HepG2 (cell line): ENCODE results near the gene MAFF. TPM values are rescaled to one million over a fixed set of nuclear protein-coding genes. Genes with fewer than 3 reads are reported as not detected.
A peak's percentile ranks its signal among the peaks of the same experiment; 100 is the strongest.

ENCODE experiments used
- ATAC-seq: fragments of 200-7000 bp; cut with Tn5 transposase; 3 replicates; pipeline ENCODE4 v1.9.1; 2020; ENCODE audit warnings: mild to moderate bottlenecking, moderate library complexity
- Bru-seq: library from RNA; stranded (reverse); fragments of 400-500 nt; gene quantifications from one replicate; lab custom pipeline; 2021; lab: Mats Ljungman, UMichigan
- BruChase-seq, 2 experiments: library from RNA; stranded (reverse); fragments of 400-500 nt; gene quantifications; one replicate each; lab custom pipeline; 2021; lab: Mats Ljungman, UMichigan
- BruUV-seq: library from RNA; stranded (reverse); fragments of 400-500 nt; replicated peaks from 2 replicates; lab custom pipeline; 2021; lab: Mats Ljungman, UMichigan
- CTCF ChIA-PET: fragments of 300-600 bp; formaldehyde crosslinking; extraction: SDS; loops from one replicate; lab custom pipeline; 2021; ENCODE audit warnings: low total read pairs, inconsistent platforms, low intra/inter-chr PET ratio; lab: Yijun Ruan, JAX
- POLR2A ChIA-PET: fragments of 350-600 bp; sonication (Branson Sonifier 250); formaldehyde crosslinking; loops from one replicate; lab custom pipeline; 2020; ENCODE audit warnings: antibody characterized with exemption, inconsistent platforms; lab: Yijun Ruan, JAX
- DNase-seq: peaks from one replicate; pipeline ENCODE4 v3.0.0-alpha.2; 2015; ENCODE audit warnings: low spot score
- FAIRE-seq: peaks from 3 replicates; lab custom pipeline; 2011; peaks lifted over from hg19 to GRCh38; lab: Jason Lieb, UNC
- H2AFZ ChIP-seq: one replicate; pipeline ENCODE4 v1.6.1; 2011; ENCODE audit warnings: low read length, inconsistent platforms
- H3K27ac ChIP-seq: fragments of 300-600 bp; 3 replicates; pipeline ENCODE4 v1.8.0; 2011; ENCODE audit warnings: mixed run types, mild to moderate bottlenecking, mixed read lengths, low read length, inconsistent platforms; ENCODE audit not compliant: insufficient read depth; ENCODE audit errors: extremely low read length
- H3K27me3 ChIP-seq, 2 experiments: fragments of 200-600 bp in 1 of 2; 2 replicates in 1 of 2; 3 replicates in 1 of 2; pipeline versions ENCODE4 v1.6.0 to v1.8.0; 2011; ENCODE audit warnings: low read length in 2 of 2, mild to moderate bottlenecking in 2 of 2, moderate library complexity in 2 of 2, inconsistent platforms in 1 of 2; ENCODE audit not compliant: insufficient read depth in 2 of 2, control insufficient read depth in 1 of 2
- H3K36me3 ChIP-seq, 2 experiments: fragments of 200-600 bp in 1 of 2; replicated peaks in 1 of 2; 2 replicates in 1 of 2; 3 replicates in 1 of 2; pipeline versions ENCODE4 v1.5.1 to v1.8.0; 2011; ENCODE audit warnings: low read length in 2 of 2, inconsistent platforms in 1 of 2; ENCODE audit not compliant: insufficient read depth in 2 of 2, control insufficient read depth in 1 of 2
- H3K4me1 ChIP-seq: 2 replicates; pipeline ENCODE4 v1.5.1; 2012; ENCODE audit warnings: low read length, inconsistent platforms; ENCODE audit not compliant: insufficient read depth
- H3K4me2 ChIP-seq: 2 replicates; pipeline ENCODE4 v1.6.0; 2011; ENCODE audit warnings: low read depth, low read length, inconsistent platforms
- H3K4me3 ChIP-seq, 3 experiments: fragments of 200-600 bp in 1 of 3; sonication (generic), shearing (Covaris generic) in 1 of 3; replicated peaks in 1 of 3; 2 replicates each; pipeline ENCODE4 v1.5.1; 2011 to 2016; ENCODE audit warnings: low read length in 3 of 3, inconsistent platforms in 2 of 3, low read depth in 2 of 3, mild to moderate bottlenecking in 2 of 3, control low read depth in 1 of 3, mixed read lengths in 1 of 3; ENCODE audit not compliant: insufficient read depth in 1 of 3
- H3K79me2 ChIP-seq: one replicate; pipeline ENCODE4 v1.6.1; 2011; ENCODE audit warnings: low read length, inconsistent platforms; ENCODE audit not compliant: insufficient read depth
- H3K9ac ChIP-seq: 2 replicates; pipeline ENCODE4 v1.6.0; 2011; ENCODE audit warnings: mild to moderate bottlenecking, low read depth, low read length, inconsistent platforms; ENCODE audit not compliant: insufficient read depth
- H3K9me3 ChIP-seq: 2 replicates; pipeline ENCODE4 v1.5.1; 2012; ENCODE audit warnings: mild to moderate bottlenecking, low read length
- H4K20me1 ChIP-seq: 2 replicates; pipeline ENCODE4 v1.6.0; 2011; ENCODE audit warnings: inconsistent platforms, mild to moderate bottlenecking, low read length, moderate library complexity; ENCODE audit not compliant: insufficient read depth
- ELF1 ChIP-seq: sonication (generic); formaldehyde crosslinking; IDR thresholded peaks from 2 replicates; pipeline ENCODE4 v1.4.0; 2020; ENCODE audit warnings: missing genetic modification reagents
- HDAC2 ChIP-seq: sonication (generic); formaldehyde crosslinking; IDR thresholded peaks from 2 replicates; pipeline ENCODE4 v1.4.0; 2020; ENCODE audit warnings: missing genetic modification reagents
- IKZF1 ChIP-seq: fragments of 450-650 bp; IDR thresholded peaks from 2 replicates; pipeline ENCODE4 v1.7.1; 2016
- MAZ ChIP-seq, 2 experiments: sonication (generic) in 1 of 2; formaldehyde crosslinking in 1 of 2; IDR thresholded peaks; 2 replicates each; pipeline versions ENCODE4 v1.5.0 to v1.6.1; 2012 to 2020; ENCODE audit warnings: low read depth in 2 of 2, mild to moderate bottlenecking in 2 of 2, borderline replicate concordance in 1 of 2, improper control_type of control experiment in 1 of 2, low read length in 1 of 2, missing genetic modification reagents in 1 of 2, moderate library complexity in 1 of 2
- MBD4 ChIP-seq: IDR thresholded peaks from 2 replicates; pipeline ENCODE4 v1.6.1; 2012; ENCODE audit warnings: low read length, inconsistent platforms, borderline replicate concordance
- NFYC ChIP-seq: IDR thresholded peaks from 2 replicates; pipeline ENCODE4 v1.6.1; 2016; ENCODE audit warnings: missing genetic modification reagents, missing compliant biosample characterization
- SKIL ChIP-seq: sonication (generic); formaldehyde crosslinking; IDR thresholded peaks from 2 replicates; pipeline ENCODE4 v1.8.0; 2022; ENCODE audit warnings: missing genetic modification reagents, mild to moderate bottlenecking, moderate library complexity, borderline replicate concordance
- SRY ChIP-seq: sonication (generic); formaldehyde crosslinking; IDR thresholded peaks from 2 replicates; pipeline ENCODE4 v1.8.0; 2022; ENCODE audit warnings: mild to moderate bottlenecking, missing genetic modification reagents
- YEATS2 ChIP-seq: sonication (generic); formaldehyde crosslinking; IDR thresholded peaks from 2 replicates; pipeline ENCODE4 v1.4.0; 2020; ENCODE audit warnings: missing genetic modification reagents, borderline replicate concordance
- ZNF317 ChIP-seq: sonication (generic); formaldehyde crosslinking; IDR thresholded peaks from 2 replicates; pipeline ENCODE4 v1.5.0; 2020; ENCODE audit warnings: mild to moderate bottlenecking, missing genetic modification reagents
- ZNF431 ChIP-seq: sonication (generic); formaldehyde crosslinking; IDR thresholded peaks from 2 replicates; pipeline ENCODE4 v1.9.0; 2022; ENCODE audit warnings: missing genetic modification reagents, low read depth, mild to moderate bottlenecking, borderline replicate concordance
- WGBS: methylation state at CpG from one replicate; pipeline ENCODE4 v1.1.6; 2017; ENCODE audit warnings: low lambda C conversion rate; 5-methylcytosine and 5-hydroxymethylcytosine counted together
- in situ Hi-C: cut with HindIII; loops from 2 replicates; pipeline ENCODE4 v1.10.0; 2017; ENCODE audit warnings: low pct_unique_long_range_greater_than_20kb; ENCODE audit not compliant: extremely low pct_ligation_motif_present
- intact Hi-C: fragments of 100-400 bp; cut with micrococcal nuclease; formaldehyde crosslinking; loops from one replicate; pipeline ENCODE4 v1.10.0; 2022; ENCODE audit not compliant: unreplicated experiment
- long read RNA-seq, 2 experiments: library from RNA in 1 of 2; library from polyadenylated mRNA in 1 of 2; stranded (forward) in 1 of 2; unstranded in 1 of 2; transcript quantifications; one replicate each; pipeline ENCODE4 v2.0.0, GENCODE V29; 2019 to 2022
- polyA minus RNA-seq, 3 experiments: library from RNA; depleted of rRNA, polyadenylated mRNA; stranded (reverse); fragments of >200 nt; gene quantifications; 2 replicates each; pipeline ENCODE4 v1.2.3, GENCODE V29; 2011; ENCODE audit warnings: low replicate concordance in 1 of 3
- polyA plus RNA-seq, 8 experiments: library from polyadenylated mRNA; depleted of rRNA in 3 of 8; stranded (reverse) in 7 of 8; unstranded in 1 of 8; fragments of >200 nt; fragmentation: Illumina TruSeq in 4 of 8; extraction: Trizol in 4 of 8; gene quantifications; 2 replicates each; pipeline versions ENCODE4 v1.2.1 to v1.2.3, GENCODE V29; 2011 to 2016; ENCODE audit warnings: low read depth in 4 of 8, missing spikeins in 1 of 8, mixed read lengths in 1 of 8; ENCODE audit not compliant: insufficient read depth in 1 of 8
- total RNA-seq, 5 experiments: library from RNA; depleted of rRNA; stranded (reverse); fragments of >200 nt; fragmentation: Illumina TruSeq; extraction: Trizol; gene quantifications; 2 replicates each; pipeline ENCODE4 v1.2.3, GENCODE V29; 2016; ENCODE audit warnings: low read depth in 1 of 5
- TF ChIP-seq, protein P1 (sequence below): sonication (generic); formaldehyde crosslinking; IDR thresholded peaks from 2 replicates; pipeline ENCODE4 v1.4.0; 2020; ENCODE audit warnings: missing genetic modification reagents, borderline replicate concordance

MAFF gene
- total RNA-seq (2016; rRNA removed; fragmentation: Illumina TruSeq; extraction: Trizol), result 3.1 and 5.4 TPM in 2 replicates
- total RNA-seq (2016; cell fraction: cytosol; rRNA removed; fragmentation: Illumina TruSeq; extraction: Trizol; ENCODE audit: low read depth), result 1.1 and 1.3 TPM in 2 replicates
- total RNA-seq (2016; cell fraction: insoluble cytoplasmic fraction; rRNA removed; fragmentation: Illumina TruSeq; extraction: Trizol), result 3.7 and 5.5 TPM in 2 replicates
- total RNA-seq (2016; cell fraction: membrane; rRNA removed; fragmentation: Illumina TruSeq; extraction: Trizol), result 2.3 and 2.5 TPM in 2 replicates
- total RNA-seq (2016; cell fraction: nucleus; rRNA removed; fragmentation: Illumina TruSeq; extraction: Trizol), result 4.4 and 6.4 TPM in 2 replicates
- polyA plus RNA-seq (2011; rRNA removed), result 14.3 and 17.1 TPM in 2 replicates
- 15.6 and 18.3 TPM in 2 replicates for polyA plus RNA-seq (2011; cell fraction: cytosol; rRNA removed)
- 15.7 and 16.6 TPM in 2 replicates for polyA plus RNA-seq (2011; cell fraction: nucleus; rRNA removed)
- polyA plus RNA-seq (2012), result 12.4 and 26.2 TPM in 2 replicates
- polyA plus RNA-seq (2016; cell fraction: cytosol; fragmentation: Illumina TruSeq; extraction: Trizol; ENCODE audit: low read depth), result 0.70 and 0.71 TPM in 2 replicates
- 3.5 and 3.7 TPM in 2 replicates for polyA plus RNA-seq (2016; cell fraction: insoluble cytoplasmic fraction; fragmentation: Illumina TruSeq; extraction: Trizol; ENCODE audit: low read depth)
- polyA plus RNA-seq (2016; cell fraction: membrane; fragmentation: Illumina TruSeq; extraction: Trizol; ENCODE audit: low read depth), result 1.2 and 1.9 TPM in 2 replicates
- polyA plus RNA-seq (2016; cell fraction: nucleus; fragmentation: Illumina TruSeq; extraction: Trizol; ENCODE audit: insufficient read depth, low read depth), result 7.1 and 7.9 TPM in 2 replicates
- polyA minus RNA-seq (2011; rRNA and poly(A)+ RNA removed; ENCODE audit: low replicate concordance), result 2.5 and 12.3 TPM in 2 replicates
- polyA minus RNA-seq (2011; cell fraction: cytosol; rRNA and poly(A)+ RNA removed), result 11.3 and 12.8 TPM in 2 replicates
- 7.3 and 8.1 TPM in 2 replicates for polyA minus RNA-seq (2011; cell fraction: nucleus; rRNA and poly(A)+ RNA removed)
- percentile 72 among the genes with signal in this experiment for Bru-seq, nascent RNA
- percentile 75 among the genes with signal in this experiment for BruChase-seq, experiment 1, labeled RNA remaining after a 6-hour chase
- BruChase-seq, experiment 2, labeled RNA remaining after a 2-hour chase, result percentile 79 among the genes with signal in this experiment
- long read RNA-seq, experiment 1, transcript MAFF-201 (3 exons, 2,490 nt), result major isoform, 11 of 14 reads
- long read RNA-seq, experiment 1, partial matches to known transcripts, result 0 of 14 reads
- long read RNA-seq, experiment 1, other reads (novel, unspliced or antisense), result 3 of 14 reads
- long read RNA-seq, experiment 2, transcript MAFF-201 (3 exons, 2,490 nt), result major isoform, 44 of 72 reads
- long read RNA-seq, experiment 2, partial matches to known transcripts, result 1 of 72 reads
- long read RNA-seq, experiment 2, other reads (novel, unspliced or antisense), result 26 of 72 reads

- no peaks in the 10 kb centered on the region for H3K9me3 ChIP-seq
- peak within 1 kb of the TSS; percentile 78 to 88 (median 83) for H3K4me3 ChIP-seq
- H4K20me1 ChIP-seq, result peaks cover 41% of the 10 kb centered on the region; the same call in 1 of the 2 replicates
- BruUV-seq, result TSS peak; percentile 63
- peak; percentile 44 for FAIRE-seq
- peak within 1 kb of the TSS; percentile 44 for H2AFZ ChIP-seq
- intact Hi-C loops, result loop anchor here (2.0 to 5.0 kb wide), 2 partner anchors 15 to 90 kb away; partner anchors contain the start of gene BAIAP2L2
- H3K36me3 ChIP-seq, result peaks cover 0 to 5% of the 10 kb centered on the region in 2 experiments; a peak in 2 of 5 replicates
- ATAC-seq, result peak; percentile 82
- peak within 1 kb of the TSS; percentile 93 for H3K4me2 ChIP-seq
- peak within 1 kb of the TSS; percentile 98 for H3K9ac ChIP-seq
- ChIA-PET CTCF (no interaction called here), POLR2A (interaction anchor here (0.9 to 3.3 kb wide), 15 partner anchors 10 to 94 kb away, joined by 3 to 26 read pairs (median 4); partner anchors contain the start of genes BAIAP2L2 and PLA2G6)
- in situ Hi-C loops, result loop anchor here (10.0 kb wide), 1 partner anchor 87 kb away; the partner anchor contains the start of gene BAIAP2L2
- peaks cover 51% of the 10 kb centered on the region for H3K4me1 ChIP-seq
- peak within 1 kb of the TSS; percentile 90 for H3K27ac ChIP-seq
- WGBS, result under 1% methylated on average over 36 of the region's 85 CpGs
- peaks cover 44% of the 10 kb centered on the region for H3K79me2 ChIP-seq
- DNase-seq, result peak; percentile 92
- no peaks in the 10 kb centered on the region for H3K27me3 ChIP-seq
- TF ChIP-seq, protein P1, sequence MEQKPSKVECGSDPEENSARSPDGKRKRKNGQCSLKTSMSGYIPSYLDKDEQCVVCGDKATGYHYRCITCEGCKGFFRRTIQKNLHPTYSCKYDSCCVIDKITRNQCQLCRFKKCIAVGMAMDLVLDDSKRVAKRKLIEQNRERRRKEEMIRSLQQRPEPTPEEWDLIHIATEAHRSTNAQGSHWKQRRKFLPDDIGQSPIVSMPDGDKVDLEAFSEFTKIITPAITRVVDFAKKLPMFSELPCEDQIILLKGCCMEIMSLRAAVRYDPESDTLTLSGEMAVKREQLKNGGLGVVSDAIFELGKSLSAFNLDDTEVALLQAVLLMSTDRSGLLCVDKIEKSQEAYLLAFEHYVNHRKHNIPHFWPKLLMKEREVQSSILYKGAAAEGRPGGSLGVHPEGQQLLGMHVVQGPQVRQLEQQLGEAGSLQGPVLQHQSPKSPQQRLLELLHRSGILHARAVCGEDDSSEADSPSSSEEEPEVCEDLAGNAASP (CRISPR knock-in tag), result peak; percentile 46; the same call in 1 of the 2 replicates
- TF ChIP-seq ELF1 (CRISPR knock-in tag) (no peak), YEATS2 (CRISPR knock-in tag) (peak; percentile 32; the same call in 1 of the 2 replicates), SRY (CRISPR knock-in tag) (0 out of 2 replicates have a peak, but pooled peaks have one; percentile 8), HDAC2 (CRISPR knock-in tag) (no peak), MAZ (IDR thresholded peaks at IDR 0.05; ENCODE audit: borderline replicate concordance, low read depth, low read length) (no peak), MAZ (CRISPR knock-in tag; IDR thresholded peaks at IDR 0.05; ENCODE audit: low read depth) (peak; percentile 48; the same call in 1 of the 2 replicates), SKIL (CRISPR knock-in tag) (0 out of 2 replicates have a peak, but pooled peaks have one; percentile 10), IKZF1 (no peak), ZNF431 (CRISPR knock-in tag) (0 out of 2 replicates have a peak, but pooled peaks have one; percentile 20), MBD4 (no peak), NFYC (CRISPR knock-in tag) (0 out of 2 replicates have a peak, but pooled peaks have one; percentile 18), ZNF317 (CRISPR knock-in tag) (no peak)
Measured at GRCh38 chr22:38201711-38202436, at the start of gene MAFF. Gene MAFF, plus strand, starts transcription at chr22:38201994. Its CDS starts 11,860 bp downstream, at chr22:38213854.
